Subcutaneous adipose tissue (tissue), 4 donors: Measurements from ENCODE around the gene PPP2R3A. TPM values are rescaled to one million over a fixed set of nuclear protein-coding genes. Genes with fewer than 3 reads are reported as not detected.

Experiments used
- total RNA-seq, 4 donors: library from RNA; depleted of rRNA; stranded (reverse); fragments of >200 nt; gene quantifications; one replicate each; pipeline ENCODE4 v1.1.0, GENCODE V29; 2016
- TF ChIP-seq, protein P1 (sequence below): fragments of 450-650 bp; IDR thresholded peaks from one replicate; pipeline ENCODE4 v1.5.1; 2016; ENCODE audit warnings: low read depth, mild to moderate bottlenecking, control low read depth, antibody characterized with exemption, moderate library complexity

The PPP2R3A gene
- total RNA-seq, 4 donors from 2014 or later, result 12.6 to 14.8 (median 14.5) TPM

GRCh38 chr3:135964160-135964955 is 1.2 kb upstream of the PPP2R3A start:
- TF ChIP-seq, protein P1, sequence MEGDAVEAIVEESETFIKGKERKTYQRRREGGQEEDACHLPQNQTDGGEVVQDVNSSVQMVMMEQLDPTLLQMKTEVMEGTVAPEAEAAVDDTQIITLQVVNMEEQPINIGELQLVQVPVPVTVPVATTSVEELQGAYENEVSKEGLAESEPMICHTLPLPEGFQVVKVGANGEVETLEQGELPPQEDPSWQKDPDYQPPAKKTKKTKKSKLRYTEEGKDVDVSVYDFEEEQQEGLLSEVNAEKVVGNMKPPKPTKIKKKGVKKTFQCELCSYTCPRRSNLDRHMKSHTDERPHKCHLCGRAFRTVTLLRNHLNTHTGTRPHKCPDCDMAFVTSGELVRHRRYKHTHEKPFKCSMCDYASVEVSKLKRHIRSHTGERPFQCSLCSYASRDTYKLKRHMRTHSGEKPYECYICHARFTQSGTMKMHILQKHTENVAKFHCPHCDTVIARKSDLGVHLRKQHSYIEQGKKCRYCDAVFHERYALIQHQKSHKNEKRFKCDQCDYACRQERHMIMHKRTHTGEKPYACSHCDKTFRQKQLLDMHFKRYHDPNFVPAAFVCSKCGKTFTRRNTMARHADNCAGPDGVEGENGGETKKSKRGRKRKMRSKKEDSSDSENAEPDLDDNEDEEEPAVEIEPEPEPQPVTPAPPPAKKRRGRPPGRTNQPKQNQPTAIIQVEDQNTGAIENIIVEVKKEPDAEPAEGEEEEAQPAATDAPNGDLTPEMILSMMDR, result no peak

DNA sequence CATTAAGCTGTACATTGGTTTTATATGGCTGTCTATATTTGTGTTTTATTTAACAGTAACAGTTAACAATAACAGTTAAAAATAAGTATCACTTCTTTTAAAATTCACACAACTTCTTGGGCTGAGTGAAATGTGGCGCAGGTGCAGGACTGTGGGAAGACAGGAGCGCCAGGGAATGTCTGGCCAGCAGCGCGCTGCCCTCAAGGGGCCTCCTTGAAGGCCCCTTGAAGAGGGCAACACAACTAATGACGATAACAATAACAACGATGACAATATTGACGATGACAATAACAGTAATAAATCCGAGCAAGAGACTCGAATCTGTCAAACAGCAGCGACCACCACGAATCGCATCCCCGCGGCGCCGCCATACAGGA is 411 bp upstream of the PPP2R3A start:
- TF ChIP-seq, protein P1, result no peak

DNA sequence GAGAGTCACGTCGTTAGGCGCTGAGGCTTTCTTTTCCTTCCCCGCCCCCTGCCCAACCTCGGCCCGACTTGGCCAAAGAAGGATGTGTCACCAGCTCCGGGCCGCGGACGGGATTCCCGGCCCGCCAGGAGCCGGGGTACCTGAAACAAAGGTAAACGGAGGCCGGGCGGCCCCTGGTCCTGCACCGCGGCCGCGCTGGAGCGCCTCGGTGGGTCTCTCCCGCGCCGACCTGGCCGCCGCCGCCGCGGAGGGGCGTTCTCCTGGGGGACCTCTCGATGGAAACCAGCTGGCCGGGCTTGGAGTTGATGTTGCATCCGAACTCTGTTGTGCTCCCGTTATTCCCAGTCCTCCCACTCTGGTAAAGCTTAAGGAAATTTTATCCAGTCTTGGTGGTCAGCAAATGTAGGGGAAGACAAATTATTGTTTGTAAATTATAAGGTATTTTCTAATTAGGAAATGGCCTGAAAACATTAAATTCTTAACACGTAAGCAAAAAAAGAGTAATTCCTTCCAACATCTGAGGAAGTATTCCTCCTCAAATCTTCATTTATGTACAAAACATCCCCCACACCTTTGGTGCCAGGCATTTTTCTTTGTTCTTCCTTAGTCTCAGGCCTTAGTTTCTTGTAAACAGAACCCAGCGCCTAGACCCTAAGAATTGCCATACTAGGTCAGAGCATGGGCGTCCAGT is 888 bp downstream of the PPP2R3A start:
- TF ChIP-seq, protein P1, result no peak

DNA sequence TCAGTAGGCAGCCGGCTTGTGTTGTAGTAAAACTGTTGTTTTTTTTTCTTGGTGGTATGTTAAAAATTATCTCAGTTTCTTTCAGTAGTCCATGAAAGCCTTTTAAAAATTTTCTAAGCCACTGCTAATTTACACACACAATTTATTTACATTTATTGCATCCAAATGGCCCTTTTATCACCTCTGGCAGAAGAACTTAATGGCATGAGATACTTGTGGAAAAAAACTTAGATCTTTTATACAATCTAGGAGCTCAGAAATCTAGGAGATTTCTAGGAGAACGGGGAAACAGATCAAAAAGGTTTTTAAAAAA is 1.4 kb downstream of the PPP2R3A start:
- TF ChIP-seq, protein P1, result no peak

DNA sequence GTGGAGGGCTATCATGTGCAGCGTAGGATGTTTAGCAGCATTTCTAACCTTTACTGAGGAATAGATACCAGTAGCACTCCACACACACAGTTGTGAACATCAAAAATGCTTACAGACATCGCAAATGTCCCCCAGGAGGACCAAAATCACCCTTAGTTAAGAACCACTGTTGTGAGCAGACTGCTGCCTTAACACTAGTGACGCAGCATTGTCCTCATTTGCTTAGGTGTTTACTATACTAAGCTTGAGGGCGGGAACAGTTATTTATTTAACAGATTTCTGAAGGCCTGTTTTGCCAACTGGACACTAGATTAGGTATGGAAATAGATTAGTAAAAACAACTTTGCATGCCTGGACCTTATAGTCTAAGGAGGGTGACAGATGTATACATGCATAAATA is 2.3 kb downstream of the PPP2R3A start:
- TF ChIP-seq, protein P1, result no peak

GRCh38 chr3:135970506-135971116 is 5.1 kb downstream of the PPP2R3A start:
- TF ChIP-seq, protein P1, result no peak

- TF ChIP-seq, protein P1, result no peak
Observed at GRCh38 chr3:135973841-135974240, 8.3 kb downstream of the PPP2R3A start.
